ENCODE results near the gene MRPS34.

DNA sequence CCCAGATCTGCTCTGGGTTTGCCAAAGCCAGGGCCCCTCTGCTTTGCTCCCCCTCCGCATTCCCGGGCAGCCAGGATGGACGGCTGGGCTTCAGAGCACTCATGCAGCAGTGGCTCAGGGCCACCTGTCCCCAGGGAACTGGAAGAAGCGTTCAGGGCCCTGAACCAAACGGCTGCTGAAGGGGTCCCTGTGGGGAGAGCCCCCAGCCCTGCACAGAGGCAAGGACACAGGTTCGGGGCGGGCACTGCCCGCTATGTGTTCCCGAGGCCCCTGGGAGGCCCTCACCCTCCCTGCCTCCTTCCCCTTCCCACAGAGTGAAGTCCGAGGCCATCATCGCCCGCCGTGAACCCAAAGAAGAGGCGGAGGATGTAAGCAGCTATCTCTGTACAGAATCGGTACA lies 12.0 kb downstream of the MRPS34 start:
- TF ChIP-seq, protein P1, sequence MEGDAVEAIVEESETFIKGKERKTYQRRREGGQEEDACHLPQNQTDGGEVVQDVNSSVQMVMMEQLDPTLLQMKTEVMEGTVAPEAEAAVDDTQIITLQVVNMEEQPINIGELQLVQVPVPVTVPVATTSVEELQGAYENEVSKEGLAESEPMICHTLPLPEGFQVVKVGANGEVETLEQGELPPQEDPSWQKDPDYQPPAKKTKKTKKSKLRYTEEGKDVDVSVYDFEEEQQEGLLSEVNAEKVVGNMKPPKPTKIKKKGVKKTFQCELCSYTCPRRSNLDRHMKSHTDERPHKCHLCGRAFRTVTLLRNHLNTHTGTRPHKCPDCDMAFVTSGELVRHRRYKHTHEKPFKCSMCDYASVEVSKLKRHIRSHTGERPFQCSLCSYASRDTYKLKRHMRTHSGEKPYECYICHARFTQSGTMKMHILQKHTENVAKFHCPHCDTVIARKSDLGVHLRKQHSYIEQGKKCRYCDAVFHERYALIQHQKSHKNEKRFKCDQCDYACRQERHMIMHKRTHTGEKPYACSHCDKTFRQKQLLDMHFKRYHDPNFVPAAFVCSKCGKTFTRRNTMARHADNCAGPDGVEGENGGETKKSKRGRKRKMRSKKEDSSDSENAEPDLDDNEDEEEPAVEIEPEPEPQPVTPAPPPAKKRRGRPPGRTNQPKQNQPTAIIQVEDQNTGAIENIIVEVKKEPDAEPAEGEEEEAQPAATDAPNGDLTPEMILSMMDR (IDR thresholded peaks at IDR 0.05): no peak
- no peak for TF ChIP-seq ZFX (IDR thresholded peaks at IDR 0.05; ENCODE audit: borderline replicate concordance)
